PC-3 (cell line): Measurements from ENCODE around the gene RHBDL2.

Experiments
- EZH2 ChIP-seq: fragments of 300-600 bp; sonication (generic); IDR thresholded peaks from one replicate; pipeline ENCODE4 v1.6.1; 2017; ENCODE audit warnings: antibody characterized with exemption, mild to moderate bottlenecking, low read length; ENCODE audit not compliant: unreplicated experiment
- EZH2phosphoT487 ChIP-seq: fragments of 300-600 bp; sonication (generic); IDR thresholded peaks from 2 replicates; pipeline ENCODE4 v1.6.1; 2018; ENCODE audit warnings: mild to moderate bottlenecking, antibody characterized with exemption, low read length, borderline replicate concordance
- TF ChIP-seq, protein P1 (sequence below): fragments of 300-600 bp; sonication (generic); conservative IDR thresholded peaks from 2 replicates; pipeline ENCODE4 v1.5.1; 2017; ENCODE audit warnings: antibody characterized with exemption, low read depth, mild to moderate bottlenecking, low read length

DNA sequence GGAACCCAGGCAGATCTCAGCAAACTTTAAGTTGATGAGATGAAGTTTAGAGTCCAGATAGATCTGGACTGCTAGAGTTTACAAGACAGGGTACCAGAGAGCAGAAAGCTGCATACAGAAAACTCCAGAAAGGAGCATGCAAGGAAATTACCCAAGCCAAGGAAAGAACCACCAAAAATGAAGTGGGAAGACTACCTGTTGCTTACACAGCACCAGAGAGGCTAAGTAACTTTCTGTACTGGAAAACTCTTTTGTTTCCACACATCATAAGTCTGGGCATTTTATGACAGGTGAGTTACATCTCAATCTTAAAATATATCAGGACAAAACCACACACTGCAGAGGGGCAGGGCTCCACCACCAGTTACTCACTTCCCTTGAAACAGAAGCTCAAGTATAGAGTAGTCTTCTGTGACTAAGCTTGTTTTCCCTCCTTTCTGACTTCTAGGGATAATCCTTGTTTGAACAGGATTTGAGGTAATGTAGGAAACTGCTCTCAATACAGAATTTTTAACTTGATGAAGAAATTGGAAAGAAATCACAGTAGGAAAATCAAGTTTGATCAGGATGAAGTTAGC is 42.9 kb downstream of the RHBDL2 start:
- TF ChIP-seq, protein P1, sequence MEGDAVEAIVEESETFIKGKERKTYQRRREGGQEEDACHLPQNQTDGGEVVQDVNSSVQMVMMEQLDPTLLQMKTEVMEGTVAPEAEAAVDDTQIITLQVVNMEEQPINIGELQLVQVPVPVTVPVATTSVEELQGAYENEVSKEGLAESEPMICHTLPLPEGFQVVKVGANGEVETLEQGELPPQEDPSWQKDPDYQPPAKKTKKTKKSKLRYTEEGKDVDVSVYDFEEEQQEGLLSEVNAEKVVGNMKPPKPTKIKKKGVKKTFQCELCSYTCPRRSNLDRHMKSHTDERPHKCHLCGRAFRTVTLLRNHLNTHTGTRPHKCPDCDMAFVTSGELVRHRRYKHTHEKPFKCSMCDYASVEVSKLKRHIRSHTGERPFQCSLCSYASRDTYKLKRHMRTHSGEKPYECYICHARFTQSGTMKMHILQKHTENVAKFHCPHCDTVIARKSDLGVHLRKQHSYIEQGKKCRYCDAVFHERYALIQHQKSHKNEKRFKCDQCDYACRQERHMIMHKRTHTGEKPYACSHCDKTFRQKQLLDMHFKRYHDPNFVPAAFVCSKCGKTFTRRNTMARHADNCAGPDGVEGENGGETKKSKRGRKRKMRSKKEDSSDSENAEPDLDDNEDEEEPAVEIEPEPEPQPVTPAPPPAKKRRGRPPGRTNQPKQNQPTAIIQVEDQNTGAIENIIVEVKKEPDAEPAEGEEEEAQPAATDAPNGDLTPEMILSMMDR: no peak
- TF ChIP-seq EZH2phosphoT487: no peak
- no peak for TF ChIP-seq EZH2
